AG04449 (cell line): ENCODE results near the gene MAP1B.

Experiments used
- CTCF ChIA-PET: fragments of 350-600 bp; formaldehyde crosslinking; extraction: SDS; loops from one replicate; lab custom pipeline; 2021; ENCODE audit warnings: antibody characterized with exemption; lab: Yijun Ruan, JAX
- POLR2A ChIA-PET: fragments of 400-600, 350-600 bp; formaldehyde crosslinking; extraction: SDS; loops from one replicate; lab custom pipeline; 2020; ENCODE audit warnings: antibody characterized with exemption, inconsistent platforms; lab: Yijun Ruan, JAX
- DNase-seq: peaks from one replicate; pipeline ENCODE4 v3.0.0-alpha.2; 2010; ENCODE audit warnings: low read depth, low spot score
- H3K4me3 ChIP-seq: 2 replicates; pipeline ENCODE4 v1.5.1; 2011; ENCODE audit warnings: low read depth, mild to moderate bottlenecking, control low read depth, low read length
- CTCF ChIP-seq: IDR thresholded peaks from one replicate; pipeline ENCODE4 v1.5.1; 2011; ENCODE audit warnings: mild to moderate bottlenecking, moderate library complexity, low read length, control low read depth, inconsistent platforms; ENCODE audit not compliant: insufficient read depth; ENCODE audit errors: missing control alignments

Gene MAP1B

GRCh38 chr5:72122602-72123001 is 15.3 kb downstream of the MAP1B start:
- ChIA-PET CTCF (interaction anchor here (1.0 to 1.2 kb wide), 2 partner anchors 11 to 123 kb away, joined by 3 read pairs; no protein-coding TSS in a partner anchor), POLR2A (no interaction called here)
- no peak for DNase-seq
- TF ChIP-seq CTCF = no peak
- no peak overlapping the region for H3K4me3 ChIP-seq

GRCh38 chr5:72123764-72124376 is 16.6 kb downstream of the MAP1B start:
- no peak for DNase-seq
- CTCF ChIA-PET = interaction anchor here (1.2 to 3.1 kb wide), 2 partner anchors 121 to 341 kb away, joined by 3 to 16 read pairs; no protein-coding TSS in a partner anchor
- no peak overlapping the region for H3K4me3 ChIP-seq
- POLR2A ChIA-PET = no interaction called here
- no peak for TF ChIP-seq CTCF

GRCh38 chr5:72125271-72125940 is 18.1 kb downstream of the MAP1B start:
- DNase-seq = no peak
- CTCF ChIA-PET = interaction anchor here (0.9 to 3.2 kb wide), 9 partner anchors 9 to 342 kb away, joined by 3 to 16 read pairs (median 5); no protein-coding TSS in a partner anchor
- no peak overlapping the region for H3K4me3 ChIP-seq
- no peak for TF ChIP-seq CTCF
- POLR2A ChIA-PET = interaction anchor here (0.7 kb wide), 1 partner anchor 75 kb away, joined by 3 read pairs; no protein-coding TSS in a partner anchor

GRCh38 chr5:72125941-72126620 is 18.8 kb downstream of the MAP1B start:
- H3K4me3 ChIP-seq = no peak overlapping the region
- no peak for TF ChIP-seq CTCF
- DNase-seq = no peak
- ChIA-PET POLR2A (interaction anchor here (0.7 kb wide), 1 partner anchor 75 kb away, joined by 3 read pairs; no protein-coding TSS in a partner anchor), CTCF (interaction anchor here (0.9 to 3.2 kb wide), 9 partner anchors 8 to 343 kb away, joined by 3 to 16 read pairs (median 5); no protein-coding TSS in a partner anchor)

- no peak for TF ChIP-seq CTCF
- H3K4me3 ChIP-seq = no peak overlapping the region
- ChIA-PET CTCF (interaction anchor here (0.8 to 3.2 kb wide), 5 partner anchors 9 to 344 kb away, joined by 3 to 16 read pairs (median 12); no protein-coding TSS in a partner anchor), POLR2A (no interaction called here)
- DNase-seq = no peak
Measured at GRCh38 chr5:72126796-72127195, 19.5 kb downstream of the MAP1B start.
